Daoy (cell line): Measurements from ENCODE around the gene PRKAG3. TPM values are rescaled to one million over a fixed set of nuclear protein-coding genes. Genes with fewer than 3 reads are reported as not detected.
"Not testable (repeated sequence)": the region's sequence is repeated elsewhere in the genome, so short reads cannot be mapped to it uniquely, and the experiment has no call there.

Source experiments
- DNase-seq: peaks from one replicate; pipeline ENCODE4 v3.0.0-alpha.2; 2015; ENCODE audit warnings: low read depth
- total RNA-seq: library from RNA; depleted of rRNA; stranded (reverse); fragments of >200 nt; shearing (Covaris generic); gene quantifications from 2 replicates; pipeline ENCODE4 v1.2.3, GENCODE V29; 2014

The PRKAG3 gene
- total RNA-seq, 1 experiment from 2014 or later = not detected

DNA sequence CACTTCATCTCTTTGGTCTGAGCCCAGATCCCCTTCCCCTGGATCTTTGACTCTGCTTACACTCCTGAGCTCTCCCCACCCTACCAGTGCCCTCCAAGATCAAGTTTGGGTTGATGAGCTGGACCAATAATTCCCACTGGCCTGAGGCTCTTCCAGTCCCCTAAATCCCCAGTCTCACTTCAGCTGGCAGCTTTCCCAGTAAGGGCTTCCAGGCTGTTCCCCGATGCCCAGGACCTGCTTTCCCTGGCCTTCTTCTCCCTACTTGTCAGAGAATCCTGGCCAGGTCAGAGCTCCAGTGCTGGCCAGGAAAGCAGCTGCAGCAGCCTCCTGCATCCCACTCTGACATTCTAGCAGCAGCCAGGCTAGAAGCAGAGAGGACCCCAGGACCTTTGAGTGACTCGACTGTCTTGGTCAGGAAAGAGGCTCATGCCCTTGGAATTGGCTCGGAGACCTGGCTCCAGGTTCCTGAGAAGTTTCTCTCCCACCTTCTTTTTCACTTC, 31.5 kb upstream of the PRKAG3 start:
- no peak for DNase-seq

DNA sequence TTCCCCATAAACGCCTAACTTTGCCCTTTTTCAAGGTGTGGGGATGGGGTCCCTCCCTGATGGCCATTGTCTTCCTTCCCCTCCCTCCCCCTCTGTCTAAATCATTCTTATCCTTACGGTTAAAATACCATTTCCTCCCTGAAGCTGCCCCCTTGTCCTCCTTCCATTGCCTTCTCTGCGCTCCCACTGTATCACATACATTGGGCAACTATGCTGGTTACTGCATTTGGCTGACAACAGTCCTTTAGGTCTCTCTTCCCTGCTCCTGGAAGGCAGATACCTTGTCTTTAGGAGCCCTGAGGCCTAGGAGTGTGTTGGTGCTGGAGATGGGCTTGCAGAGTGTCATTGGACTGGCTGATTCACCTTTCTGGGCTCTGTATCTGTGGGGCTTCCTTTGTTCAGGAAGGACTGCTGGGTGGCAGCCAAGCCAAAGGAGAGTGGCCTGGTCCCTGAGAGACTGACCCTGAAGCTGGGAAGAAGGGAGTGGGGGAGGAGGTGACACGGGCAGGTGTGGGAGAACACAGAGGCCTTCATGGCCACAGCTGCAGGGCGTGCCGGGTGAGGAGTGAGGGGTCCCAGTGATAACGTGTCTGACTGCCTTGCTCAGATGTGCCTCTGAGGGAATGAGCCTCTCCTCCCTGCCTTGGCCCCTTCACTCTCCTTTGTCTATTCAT, 30.2 kb upstream of the PRKAG3 start:
- DNase-seq = no peak

DNA sequence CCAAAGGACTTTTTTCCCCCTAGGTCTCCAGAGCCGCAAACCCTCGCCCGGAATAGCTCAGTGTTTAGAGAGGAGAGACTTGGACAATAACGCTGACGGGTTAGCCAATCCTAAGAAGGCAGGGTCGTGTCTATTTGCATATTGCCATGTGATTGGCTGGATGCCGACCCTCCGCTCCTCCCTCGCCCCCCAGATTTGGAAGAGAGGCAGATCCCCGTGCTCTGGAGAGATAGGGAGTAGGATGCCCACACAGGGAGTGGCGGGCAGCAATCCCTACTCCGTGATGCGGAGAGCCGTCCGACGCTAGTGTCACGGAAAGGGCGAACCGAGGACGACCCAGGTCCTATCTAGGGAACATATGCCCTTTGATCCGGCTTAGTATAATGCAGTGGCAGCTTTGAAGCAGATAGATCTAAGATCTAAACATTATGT, 29.4 kb upstream of the PRKAG3 start:
- DNase-seq = peak; percentile 91

DNA sequence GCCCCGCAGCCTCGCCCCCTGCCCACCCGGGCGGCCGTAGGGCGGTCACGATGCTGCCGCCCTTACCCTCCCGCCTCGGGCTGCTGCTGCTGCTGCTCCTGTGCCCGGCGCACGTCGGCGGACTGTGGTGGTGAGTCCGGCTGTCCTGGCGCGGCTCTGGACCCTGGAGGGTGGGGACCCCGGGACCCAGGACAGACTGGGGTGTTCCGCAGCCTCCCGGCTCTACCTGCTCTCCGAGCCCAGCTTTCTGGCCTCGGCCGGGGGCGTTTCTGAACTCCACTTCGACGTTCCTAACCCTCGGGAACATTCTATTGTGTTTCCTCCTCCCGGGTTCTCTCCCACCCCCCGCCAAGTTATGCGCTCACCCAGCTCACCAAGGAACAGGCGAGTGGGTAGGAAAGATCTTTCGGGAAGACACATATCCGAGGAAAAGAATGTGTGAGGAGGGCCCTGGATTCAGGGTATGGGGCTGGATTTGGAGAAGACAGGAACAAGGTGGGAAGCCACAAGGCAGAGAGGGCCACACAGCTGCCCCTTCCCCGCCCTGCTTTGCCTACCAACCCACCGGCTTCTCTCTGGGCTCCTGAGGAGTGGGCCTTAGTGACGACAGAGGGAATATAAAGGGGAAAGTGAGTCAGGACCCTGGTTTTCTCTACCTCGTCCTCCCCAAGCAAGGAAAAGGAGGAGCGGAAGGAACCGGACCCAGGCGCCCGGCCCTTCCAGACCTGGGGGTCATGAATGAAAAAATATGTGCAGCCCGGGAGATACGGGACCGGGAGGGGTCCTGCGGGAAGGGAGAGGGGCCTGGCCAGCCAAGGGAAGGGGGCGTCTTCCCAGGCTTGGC, 28.6 kb upstream of the PRKAG3 start:
- DNase-seq = no peak

DNA sequence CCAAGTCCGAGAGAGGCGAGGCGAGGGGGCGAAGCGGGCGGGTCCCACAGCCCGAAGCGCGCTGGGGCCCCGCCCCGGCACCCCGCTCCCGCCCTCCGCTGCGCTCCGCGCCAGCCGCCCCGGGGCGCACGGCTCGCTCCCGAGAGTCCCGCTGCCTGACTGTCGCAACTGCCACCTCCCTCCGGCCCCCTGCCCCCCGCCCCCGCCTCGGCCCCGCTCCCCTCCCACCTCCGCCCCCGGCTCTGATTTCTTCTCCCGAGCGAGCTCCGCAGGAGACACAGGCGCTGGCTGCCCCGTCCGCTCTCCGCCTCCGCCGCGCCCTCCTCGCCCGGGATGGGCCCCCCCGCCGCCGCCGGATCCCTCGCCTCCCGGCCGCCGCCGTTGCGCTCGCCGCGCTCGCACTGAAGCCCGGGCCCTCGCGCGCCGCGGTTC, 28.0 kb upstream of the PRKAG3 start, which contains the start of gene WNT6:
TSS of gene WNT6 (plus strand) at position 250 of the 432 bp plus-strand sequence. CDS start 233 bp downstream, outside the sequence.
- DNase-seq = no peak

DNA sequence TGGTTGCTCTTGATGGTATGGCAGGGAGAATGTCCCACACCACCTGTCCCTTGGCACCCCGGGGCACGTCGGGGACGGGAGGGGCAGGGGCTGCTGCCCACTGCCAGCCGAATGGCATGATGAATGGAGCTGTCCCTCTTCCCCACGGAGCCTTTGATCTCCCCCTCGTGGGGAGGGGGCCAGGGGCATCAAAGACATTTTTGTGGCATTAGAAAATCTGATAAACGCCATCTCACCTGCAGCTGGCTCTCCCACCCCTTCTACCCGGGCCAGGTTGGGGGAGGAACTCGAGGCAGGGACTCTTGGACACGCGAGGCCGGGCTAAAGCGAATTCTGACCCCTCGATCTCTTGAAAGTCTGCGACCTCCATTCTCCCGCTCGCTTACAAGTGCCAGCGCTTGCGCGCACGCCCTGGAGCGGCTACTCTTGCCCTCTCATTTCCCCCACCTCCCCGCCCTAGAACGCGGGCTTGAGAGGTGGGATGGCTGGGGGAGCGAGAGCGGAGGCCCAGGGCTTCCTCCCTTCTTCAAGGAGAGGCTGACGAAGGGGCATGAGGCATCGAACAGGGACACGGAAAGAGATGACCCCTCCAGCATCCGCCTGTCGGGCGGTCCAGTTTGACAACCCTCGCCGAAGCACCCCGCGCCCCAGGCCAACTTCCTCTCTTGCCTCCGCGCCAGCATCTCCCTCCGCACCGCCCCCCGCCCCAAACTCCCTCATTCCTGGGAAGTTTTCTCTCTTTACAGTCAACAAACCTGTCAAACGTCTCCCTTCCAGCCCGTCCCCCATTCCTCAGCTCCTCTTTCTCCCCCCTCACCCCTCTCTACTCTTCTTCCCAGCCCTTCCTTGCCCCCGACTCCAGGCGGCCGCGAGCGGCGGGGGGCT, 27.3 kb upstream of the PRKAG3 start:
- DNase-seq = no peak

DNA sequence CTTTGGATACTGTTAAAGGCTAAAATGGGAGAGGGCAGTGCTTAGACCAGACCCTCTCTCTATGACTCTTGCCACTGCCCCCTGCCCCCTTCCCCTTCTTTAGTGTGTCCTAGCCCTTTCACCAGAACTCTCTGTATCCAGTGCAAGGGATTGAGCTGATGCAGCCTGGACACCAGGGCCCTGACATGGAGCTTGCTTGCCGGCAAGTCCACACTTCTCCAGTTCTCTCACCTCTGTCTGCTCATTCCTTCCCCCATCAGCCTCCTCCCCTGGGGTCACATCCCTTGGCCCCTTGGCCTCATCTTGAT, 26.5 kb upstream of the PRKAG3 start:
- no peak for DNase-seq

DNA sequence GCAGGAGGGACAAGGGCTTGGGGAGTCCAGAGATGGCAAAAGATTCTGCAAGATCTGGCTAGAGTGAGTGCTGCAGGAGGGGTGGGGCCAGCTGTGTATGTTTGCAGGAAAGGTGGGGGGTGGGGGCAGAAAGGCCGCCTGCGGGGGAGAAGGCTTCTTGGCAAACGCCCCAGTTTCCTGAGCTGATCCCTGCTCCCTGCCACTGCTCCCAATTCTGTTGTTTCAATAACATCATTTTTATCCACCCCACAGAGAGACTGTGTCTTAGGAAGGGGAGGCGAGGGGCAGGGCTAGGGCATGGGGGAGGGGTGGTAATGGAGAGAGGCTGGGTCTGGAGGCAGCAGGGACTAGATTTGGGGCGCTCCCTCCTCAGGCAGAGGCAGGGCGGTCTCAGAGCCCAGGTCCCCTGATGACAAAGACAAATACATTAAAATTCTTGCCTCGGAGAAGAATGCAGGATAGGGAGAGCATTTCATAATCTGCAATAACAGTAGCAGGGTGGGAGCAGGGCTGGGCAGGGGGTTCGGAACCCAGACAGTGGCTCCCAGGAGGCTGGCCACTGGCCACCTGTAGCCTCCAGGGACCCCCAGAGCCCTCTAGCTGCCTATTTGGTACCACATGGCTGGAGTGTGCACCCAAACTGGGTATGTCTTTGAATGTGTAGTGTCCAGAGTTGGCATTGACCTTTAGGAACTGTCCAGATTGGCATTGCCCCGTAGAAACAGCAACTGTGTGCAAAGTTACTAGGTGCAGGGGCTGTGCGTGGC, 26.0 kb upstream of the PRKAG3 start:
- peak; percentile 57 for DNase-seq

DNA sequence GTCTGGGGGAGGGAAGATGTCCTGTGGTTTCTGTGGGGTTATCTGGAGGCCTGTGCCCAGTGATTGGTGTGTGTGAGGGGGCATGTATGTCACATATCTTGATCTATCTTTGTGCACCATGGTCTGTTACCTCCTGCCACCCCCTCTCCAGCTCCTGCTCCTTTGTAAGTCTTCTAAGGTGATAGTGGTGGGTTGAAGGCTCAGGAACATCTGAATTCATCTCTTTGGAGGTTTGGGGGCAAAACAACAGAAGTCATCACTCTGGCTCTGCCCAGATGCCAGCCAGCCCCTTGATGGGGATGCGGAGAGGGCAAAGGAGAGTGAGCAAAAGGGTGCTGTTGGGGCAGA, 25.3 kb upstream of the PRKAG3 start:
- DNase-seq = no peak

DNA sequence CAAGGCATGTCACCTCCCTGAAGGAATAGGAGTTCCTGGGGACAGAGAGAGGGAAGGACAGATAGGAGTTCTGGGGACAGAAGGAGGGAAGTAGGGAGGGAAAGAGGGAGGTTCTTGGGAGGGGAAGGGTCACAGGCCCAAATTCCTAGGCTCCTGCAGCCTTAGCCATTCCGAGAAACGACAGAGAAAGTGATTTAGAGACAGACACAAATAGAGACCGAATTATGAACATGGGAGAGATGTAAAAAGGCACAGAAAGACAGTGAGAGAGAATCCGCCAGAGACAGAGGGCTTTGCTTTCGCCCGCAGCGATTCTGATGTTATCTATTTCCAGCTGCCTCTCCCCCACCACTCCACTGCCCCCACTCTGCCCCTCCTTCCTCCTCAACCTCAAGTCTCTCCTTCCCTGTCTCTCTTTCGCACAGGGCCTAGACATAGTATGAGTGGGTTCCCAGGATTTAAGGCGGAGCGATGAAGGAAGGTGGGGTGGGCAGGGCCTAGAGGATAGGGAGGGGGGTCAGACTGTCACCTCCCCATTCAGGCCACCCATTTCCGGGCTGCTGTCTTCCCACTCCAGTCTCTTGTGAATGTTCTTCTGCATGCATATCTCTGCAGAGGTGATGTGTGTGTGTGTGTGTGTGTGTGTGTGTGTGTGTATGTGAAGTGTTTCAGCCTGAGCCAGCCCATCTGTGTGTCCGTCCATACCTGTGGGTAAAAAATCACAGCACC, 24.7 kb upstream of the PRKAG3 start:
- DNase-seq = no peak

DNA sequence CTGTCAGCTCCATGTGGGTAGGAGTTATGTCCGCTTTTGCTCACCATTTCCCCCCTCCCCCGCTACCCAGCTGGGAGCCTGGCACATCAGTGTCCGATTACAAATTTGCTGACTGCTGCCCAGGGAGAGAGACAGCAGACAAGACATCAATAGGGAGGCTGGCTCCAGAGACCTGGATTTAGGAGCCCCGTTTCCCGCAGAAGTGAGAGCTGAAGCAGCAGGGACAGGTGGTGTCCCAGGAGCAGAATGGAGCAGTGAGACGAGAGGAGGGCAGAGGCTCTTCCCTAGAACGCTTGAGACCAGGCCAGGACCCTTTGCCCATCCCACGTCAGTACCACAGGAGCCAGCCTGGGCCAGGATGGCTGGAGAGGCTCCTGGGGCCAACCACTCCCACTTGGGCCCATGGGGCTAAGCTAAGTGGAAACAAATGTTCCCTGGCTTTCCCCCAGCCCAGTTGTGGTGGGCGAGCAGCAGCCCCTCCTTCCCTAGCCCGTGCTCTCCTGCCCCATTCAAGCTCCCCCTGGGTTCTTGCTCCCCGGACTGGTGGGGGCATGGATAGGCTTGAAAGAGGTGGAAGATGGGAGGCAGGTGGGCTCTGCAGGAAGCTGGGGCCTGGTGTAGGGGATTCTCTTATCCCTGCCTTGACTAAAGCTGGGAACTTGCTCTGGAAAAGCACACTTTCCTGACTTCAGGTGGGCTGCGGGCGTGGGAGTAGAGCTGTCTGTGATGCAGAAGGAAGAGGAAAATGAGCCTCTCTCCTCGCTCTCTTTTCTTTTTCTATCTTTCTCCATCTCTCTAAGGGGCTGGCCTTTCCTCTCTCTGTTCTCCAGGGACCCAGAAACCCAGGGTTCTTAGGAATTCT, 23.9 kb upstream of the PRKAG3 start:
- no peak for DNase-seq

DNA sequence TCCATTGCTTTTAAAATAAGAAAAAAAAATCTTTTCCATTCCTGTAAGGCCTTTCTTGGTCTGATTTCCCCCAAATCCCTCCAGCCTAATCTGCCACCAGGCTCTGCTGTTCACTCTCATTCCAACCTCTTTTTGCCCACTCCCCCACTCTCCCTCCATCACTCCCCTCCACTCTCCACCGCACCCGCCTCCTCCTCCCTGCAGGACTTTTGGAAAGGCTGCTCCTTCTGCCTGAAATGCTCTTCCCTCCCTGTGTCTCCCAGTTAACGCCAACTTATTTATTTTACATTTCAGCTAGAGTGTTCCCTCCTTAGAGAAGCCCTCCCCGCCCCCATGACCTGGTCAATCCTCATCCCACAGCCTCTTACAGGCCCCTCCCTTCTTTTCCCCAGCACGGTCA, 23.3 kb upstream of the PRKAG3 start:
- no peak for DNase-seq

DNA sequence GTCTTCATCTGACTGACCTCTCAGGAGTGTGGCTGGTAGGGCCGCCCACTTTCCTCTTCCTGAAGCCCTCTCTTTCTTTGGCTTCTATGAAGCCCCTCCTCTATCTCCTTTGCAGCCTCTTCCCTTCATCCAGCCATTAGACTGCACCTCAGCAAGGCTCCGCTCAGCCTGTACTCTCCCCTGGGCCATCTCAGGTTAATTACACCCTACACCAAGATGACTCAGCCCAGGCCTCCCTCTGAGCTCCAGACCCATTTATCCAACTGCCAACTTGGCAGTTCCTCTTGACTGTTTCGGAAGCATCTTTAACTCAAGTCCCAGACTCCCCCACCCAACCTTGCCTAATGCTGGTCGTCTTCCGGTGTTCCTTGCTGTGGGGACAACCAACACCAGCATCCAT, 22.2 kb upstream of the PRKAG3 start:
- DNase-seq = peak; percentile 87

DNA sequence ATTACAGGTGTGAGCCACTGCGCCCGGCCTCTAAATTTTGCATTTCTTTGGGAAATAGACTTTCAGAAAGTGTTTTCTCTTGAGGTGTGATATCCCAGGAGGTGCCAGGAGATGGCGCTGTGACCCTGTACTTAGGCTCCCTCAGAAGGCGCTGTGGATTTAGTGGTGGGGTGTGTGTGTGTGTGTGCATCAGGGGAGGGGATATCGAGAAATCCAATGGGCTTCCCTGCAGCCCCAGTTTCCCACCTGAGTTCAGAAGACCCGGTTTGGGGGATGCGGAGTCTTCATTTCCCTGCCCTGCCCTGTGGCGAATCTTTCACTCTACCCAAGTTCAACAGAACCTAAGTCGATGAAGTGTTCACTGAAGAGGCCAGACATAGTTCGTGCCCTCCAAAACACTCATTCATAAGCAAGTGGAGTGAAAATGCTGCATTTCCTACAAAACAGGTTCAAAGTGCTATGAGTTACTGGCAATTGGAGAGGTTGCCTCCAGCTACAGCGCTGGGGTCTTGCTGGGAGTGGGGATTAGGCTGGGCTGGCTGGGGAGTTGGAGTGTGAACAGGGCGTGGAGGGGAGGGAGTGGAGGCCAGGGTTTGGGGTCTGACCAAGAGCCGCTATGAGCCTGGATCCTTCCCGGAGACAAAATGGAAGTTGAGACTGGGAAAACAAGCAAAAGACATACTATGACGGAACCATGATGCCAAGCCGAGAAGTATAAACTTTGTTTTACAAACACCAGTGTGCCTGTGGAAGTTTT, 21.5 kb upstream of the PRKAG3 start:
- DNase-seq = peak; percentile 73

DNA sequence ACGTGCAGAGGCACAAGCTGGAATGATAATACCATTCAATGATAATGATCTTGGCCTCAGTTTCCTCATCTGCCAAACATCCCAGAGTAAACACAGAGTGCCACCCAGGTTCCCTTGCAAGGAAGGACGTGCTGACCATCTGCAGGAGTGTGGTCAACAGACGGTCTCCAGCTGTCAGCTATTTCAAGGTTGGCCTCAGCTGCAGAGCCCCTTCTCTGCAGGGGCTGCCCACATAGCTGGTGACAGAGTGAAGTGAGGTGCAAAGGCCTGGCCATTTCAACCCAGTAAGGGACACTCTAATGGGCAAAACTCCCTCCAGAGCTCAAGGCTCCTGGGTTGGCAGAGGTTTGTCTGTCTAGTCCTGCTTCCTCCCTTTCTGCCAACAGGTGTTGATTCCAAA, 19.7 kb upstream of the PRKAG3 start:
- DNase-seq = no peak

DNA sequence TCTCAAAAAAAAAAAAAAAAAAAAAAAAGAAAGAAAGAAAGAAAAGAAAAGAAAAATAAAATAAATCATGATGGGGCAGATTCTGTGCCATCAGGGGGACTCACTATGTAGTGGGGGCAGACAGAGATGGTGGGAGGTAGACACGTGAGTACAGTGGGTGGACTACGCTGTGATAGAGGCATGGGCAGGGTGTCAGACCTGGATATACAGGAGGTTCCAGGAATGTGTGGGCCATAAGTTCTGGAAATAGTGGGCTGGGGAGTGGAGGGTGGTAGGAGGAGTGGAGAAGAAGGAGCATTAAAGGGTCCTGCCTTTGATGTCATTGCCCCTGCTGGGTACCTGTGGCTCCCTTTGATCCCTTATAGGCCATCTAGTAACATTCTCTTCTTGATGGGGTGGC, 19.2 kb upstream of the PRKAG3 start:
- no peak for DNase-seq

DNA sequence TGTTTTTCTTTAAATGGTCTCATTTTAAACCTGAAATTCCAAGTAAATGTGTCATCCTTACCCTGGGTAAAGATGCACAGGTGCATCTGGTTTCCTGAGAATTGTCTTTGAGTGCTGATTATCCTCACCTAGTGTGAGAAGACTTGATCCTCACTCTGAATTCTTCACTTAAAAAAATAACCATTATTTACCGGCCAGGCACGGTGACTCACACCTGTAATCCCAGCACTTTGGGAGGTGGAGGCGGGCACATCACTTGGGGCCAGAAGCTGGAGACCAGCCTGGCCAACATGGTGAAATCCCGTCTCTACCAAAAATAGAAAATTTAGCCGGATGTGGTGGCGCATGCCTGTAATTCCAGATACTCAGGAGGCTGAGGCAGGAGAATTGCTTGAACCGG, 18.1 kb upstream of the PRKAG3 start:
- DNase-seq = peak; percentile 74

DNA sequence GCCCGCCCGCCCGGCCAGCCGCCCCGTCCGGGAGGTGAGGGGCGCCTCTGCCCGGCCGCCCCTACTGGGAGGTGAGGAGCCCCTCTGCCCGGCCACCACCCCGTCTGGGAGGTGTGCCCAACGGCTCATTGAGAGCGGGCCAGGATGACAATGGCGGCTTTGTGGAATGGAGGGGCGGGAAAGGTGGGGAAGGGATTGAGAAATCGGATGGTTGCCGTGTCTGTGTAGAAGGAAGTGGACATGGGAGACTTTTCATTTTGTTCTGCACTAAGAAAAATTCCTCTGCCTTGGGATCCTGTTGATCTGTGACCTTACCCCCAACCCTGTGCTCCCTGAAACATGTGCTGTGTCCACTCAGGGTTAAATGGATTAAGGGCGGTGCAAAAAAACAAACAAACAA, 15.4 kb upstream of the PRKAG3 start:
- not testable (repeated sequence) for DNase-seq

DNA sequence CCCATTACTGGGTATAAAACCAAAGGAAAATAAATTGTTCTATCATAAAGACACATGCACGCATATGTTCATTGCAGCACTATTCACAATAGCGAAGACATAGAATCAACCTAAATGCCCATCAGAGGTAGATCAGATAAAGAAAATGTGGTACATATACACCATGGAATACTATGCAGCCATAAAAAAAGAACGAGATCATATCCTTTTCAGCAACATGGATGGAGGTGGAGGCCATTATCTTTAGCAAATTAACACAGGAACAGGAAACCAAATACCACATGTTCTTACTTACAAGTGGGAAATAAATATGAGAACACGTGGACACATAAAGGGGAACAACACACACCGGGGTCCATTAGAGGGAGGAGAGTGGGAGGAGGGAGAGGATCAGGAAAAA, 12.7 kb upstream of the PRKAG3 start:
- DNase-seq = not testable (repeated sequence)
